H1 (cell line): ENCODE results near the gene VSIG10L. TPM values are rescaled to one million over a fixed set of nuclear protein-coding genes. Genes with fewer than 3 reads are reported as not detected.

ENCODE experiments used
- CEBPB ChIP-seq: IDR thresholded peaks from 2 replicates; pipeline ENCODE4 v1.6.1; 2012; ENCODE audit warnings: low read depth, low read length
- polyA plus RNA-seq, 7 experiments: library from polyadenylated mRNA; depleted of rRNA in 3 of 7; stranded (reverse) in 5 of 7; unstranded in 2 of 7; fragments of >200 nt in 5 of 7; fragments of 200-250 nt in 2 of 7; gene quantifications; 1 replicate in 5 of 7; 2 replicates in 1 of 7; 4 replicates in 1 of 7; pipeline versions ENCODE4 v1.2.1 to v1.2.3, GENCODE V29; 2011 to 2013; ENCODE audit warnings: missing spikeins in 2 of 7, mixed read lengths in 2 of 7
- total RNA-seq: library from RNA; stranded (reverse); fragmentation: NEBNext Ultra II Directional; extraction: Animal tissue kit (Norgen Biotek cat#: 25700); gene quantifications from 2 replicates; pipeline ENCODE4 v1.2.1, GENCODE V29; 2021
- TF ChIP-seq, protein P1 (sequence below): fragments of 300-600 bp; sonication (generic); IDR thresholded peaks from 2 replicates; pipeline ENCODE4 v1.7.1; 2012; ENCODE audit warnings: low read length, moderate library complexity, mild to moderate bottlenecking, inconsistent platforms; ENCODE audit not compliant: insufficient replicate concordance

Gene VSIG10L
- total and polyA plus RNA-seq, 2 of the 8 experiments (the other 6 are each of a cell fraction or from before 2014, with no cell fraction given): 10.3 to 10.4 TPM

DNA sequence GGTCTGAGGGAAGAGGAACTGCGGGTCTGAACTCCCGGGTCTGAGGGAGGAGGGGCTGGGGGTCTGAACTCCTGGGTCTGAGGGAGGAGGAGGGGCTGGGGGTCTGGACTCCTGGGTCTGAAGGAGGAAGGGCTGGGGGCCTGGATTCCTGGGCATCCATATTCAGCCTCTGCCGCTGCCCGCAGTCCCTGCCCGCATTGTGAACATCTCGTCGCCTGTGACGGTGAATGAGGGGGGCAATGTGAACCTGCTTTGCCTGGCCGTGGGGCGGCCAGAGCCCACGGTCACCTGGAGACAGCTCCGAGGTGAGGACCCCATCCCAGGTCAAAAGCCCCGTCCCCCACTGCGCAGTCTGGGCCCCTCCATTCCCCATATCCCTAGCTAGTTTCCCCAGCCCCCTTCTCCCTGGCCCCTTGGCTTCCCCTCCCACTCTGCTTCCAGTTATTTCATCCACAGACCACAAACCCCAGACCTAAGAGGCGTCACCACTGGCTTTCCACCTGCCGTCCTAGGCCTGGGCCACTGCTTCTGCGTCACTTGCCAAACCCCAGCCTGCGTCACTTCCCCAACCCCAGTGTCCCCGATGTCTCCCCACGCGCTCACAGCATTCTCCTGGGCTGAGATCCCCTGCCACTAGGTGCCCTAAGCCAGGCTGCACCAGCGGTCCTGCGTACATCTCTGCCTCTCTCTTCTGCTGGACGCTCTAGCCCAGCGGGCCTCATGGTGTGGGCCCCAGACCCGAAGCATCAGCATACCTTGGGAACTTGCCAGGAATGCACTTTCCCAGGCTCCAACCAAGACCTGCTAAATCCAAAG, 16.6 kb downstream of the VSIG10L start (continued):
- TF ChIP-seq, protein P1, sequence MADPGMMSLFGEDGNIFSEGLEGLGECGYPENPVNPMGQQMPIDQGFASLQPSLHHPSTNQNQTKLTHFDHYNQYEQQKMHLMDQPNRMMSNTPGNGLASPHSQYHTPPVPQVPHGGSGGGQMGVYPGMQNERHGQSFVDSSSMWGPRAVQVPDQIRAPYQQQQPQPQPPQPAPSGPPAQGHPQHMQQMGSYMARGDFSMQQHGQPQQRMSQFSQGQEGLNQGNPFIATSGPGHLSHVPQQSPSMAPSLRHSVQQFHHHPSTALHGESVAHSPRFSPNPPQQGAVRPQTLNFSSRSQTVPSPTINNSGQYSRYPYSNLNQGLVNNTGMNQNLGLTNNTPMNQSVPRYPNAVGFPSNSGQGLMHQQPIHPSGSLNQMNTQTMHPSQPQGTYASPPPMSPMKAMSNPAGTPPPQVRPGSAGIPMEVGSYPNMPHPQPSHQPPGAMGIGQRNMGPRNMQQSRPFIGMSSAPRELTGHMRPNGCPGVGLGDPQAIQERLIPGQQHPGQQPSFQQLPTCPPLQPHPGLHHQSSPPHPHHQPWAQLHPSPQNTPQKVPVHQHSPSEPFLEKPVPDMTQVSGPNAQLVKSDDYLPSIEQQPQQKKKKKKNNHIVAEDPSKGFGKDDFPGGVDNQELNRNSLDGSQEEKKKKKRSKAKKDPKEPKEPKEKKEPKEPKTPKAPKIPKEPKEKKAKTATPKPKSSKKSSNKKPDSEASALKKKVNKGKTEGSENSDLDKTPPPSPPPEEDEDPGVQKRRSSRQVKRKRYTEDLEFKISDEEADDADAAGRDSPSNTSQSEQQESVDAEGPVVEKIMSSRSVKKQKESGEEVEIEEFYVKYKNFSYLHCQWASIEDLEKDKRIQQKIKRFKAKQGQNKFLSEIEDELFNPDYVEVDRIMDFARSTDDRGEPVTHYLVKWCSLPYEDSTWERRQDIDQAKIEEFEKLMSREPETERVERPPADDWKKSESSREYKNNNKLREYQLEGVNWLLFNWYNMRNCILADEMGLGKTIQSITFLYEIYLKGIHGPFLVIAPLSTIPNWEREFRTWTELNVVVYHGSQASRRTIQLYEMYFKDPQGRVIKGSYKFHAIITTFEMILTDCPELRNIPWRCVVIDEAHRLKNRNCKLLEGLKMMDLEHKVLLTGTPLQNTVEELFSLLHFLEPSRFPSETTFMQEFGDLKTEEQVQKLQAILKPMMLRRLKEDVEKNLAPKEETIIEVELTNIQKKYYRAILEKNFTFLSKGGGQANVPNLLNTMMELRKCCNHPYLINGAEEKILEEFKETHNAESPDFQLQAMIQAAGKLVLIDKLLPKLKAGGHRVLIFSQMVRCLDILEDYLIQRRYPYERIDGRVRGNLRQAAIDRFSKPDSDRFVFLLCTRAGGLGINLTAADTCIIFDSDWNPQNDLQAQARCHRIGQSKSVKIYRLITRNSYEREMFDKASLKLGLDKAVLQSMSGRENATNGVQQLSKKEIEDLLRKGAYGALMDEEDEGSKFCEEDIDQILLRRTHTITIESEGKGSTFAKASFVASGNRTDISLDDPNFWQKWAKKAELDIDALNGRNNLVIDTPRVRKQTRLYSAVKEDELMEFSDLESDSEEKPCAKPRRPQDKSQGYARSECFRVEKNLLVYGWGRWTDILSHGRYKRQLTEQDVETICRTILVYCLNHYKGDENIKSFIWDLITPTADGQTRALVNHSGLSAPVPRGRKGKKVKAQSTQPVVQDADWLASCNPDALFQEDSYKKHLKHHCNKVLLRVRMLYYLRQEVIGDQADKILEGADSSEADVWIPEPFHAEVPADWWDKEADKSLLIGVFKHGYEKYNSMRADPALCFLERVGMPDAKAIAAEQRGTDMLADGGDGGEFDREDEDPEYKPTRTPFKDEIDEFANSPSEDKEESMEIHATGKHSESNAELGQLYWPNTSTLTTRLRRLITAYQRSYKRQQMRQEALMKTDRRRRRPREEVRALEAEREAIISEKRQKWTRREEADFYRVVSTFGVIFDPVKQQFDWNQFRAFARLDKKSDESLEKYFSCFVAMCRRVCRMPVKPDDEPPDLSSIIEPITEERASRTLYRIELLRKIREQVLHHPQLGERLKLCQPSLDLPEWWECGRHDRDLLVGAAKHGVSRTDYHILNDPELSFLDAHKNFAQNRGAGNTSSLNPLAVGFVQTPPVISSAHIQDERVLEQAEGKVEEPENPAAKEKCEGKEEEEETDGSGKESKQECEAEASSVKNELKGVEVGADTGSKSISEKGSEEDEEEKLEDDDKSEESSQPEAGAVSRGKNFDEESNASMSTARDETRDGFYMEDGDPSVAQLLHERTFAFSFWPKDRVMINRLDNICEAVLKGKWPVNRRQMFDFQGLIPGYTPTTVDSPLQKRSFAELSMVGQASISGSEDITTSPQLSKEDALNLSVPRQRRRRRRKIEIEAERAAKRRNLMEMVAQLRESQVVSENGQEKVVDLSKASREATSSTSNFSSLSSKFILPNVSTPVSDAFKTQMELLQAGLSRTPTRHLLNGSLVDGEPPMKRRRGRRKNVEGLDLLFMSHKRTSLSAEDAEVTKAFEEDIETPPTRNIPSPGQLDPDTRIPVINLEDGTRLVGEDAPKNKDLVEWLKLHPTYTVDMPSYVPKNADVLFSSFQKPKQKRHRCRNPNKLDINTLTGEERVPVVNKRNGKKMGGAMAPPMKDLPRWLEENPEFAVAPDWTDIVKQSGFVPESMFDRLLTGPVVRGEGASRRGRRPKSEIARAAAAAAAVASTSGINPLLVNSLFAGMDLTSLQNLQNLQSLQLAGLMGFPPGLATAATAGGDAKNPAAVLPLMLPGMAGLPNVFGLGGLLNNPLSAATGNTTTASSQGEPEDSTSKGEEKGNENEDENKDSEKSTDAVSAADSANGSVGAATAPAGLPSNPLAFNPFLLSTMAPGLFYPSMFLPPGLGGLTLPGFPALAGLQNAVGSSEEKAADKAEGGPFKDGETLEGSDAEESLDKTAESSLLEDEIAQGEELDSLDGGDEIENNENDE: no peak
- TF ChIP-seq CEBPB: no peak
